AG04450 (cell line): ENCODE results near the gene CFAP119. TPM values are rescaled to one million over a fixed set of nuclear protein-coding genes. Genes with fewer than 3 reads are reported as not detected.

Source experiments
- CTCF ChIA-PET: fragments of 300-600, 350-600 bp; formaldehyde crosslinking; extraction: SDS; loops from one replicate; lab custom pipeline; 2022; ENCODE audit warnings: antibody characterized with exemption, inconsistent platforms; lab: Charles Lee
- POLR2A ChIA-PET: fragments of 350-600 bp; formaldehyde crosslinking; extraction: SDS; loops from one replicate; lab custom pipeline; 2021; ENCODE audit warnings: antibody characterized with exemption, inconsistent platforms; lab: Yijun Ruan, JAX
- DNase-seq: peaks from one replicate; pipeline ENCODE4 v3.0.0-alpha.2; 2011; ENCODE audit warnings: low read depth, low spot score
- H3K27ac ChIP-seq: one replicate; pipeline ENCODE4 v1.5.1; 2012; ENCODE audit warnings: low read depth, low read length, control low read depth
- H3K27me3 ChIP-seq: one replicate; pipeline ENCODE4 v1.6.0; 2012; ENCODE audit warnings: low read length; ENCODE audit not compliant: control insufficient read depth, insufficient read depth
- H3K4me3 ChIP-seq: 2 replicates; pipeline ENCODE4 v1.5.1; 2011; ENCODE audit warnings: mild to moderate bottlenecking, low read depth, low read length, control low read depth
- H3K9me3 ChIP-seq: 2 replicates; pipeline ENCODE4 v1.5.1; 2012; ENCODE audit warnings: low read length; ENCODE audit not compliant: control insufficient read depth, insufficient read depth
- CTCF ChIP-seq: IDR thresholded peaks from 2 replicates; pipeline ENCODE4 v1.5.1; 2011; ENCODE audit warnings: low read depth, low read length, control low read depth, inconsistent platforms
- polyA plus RNA-seq: library from polyadenylated mRNA; depleted of rRNA; stranded (reverse); fragments of >200 nt; gene quantifications from 2 replicates; pipeline ENCODE4 v1.2.3, GENCODE V29; 2011

CFAP119 gene
- polyA plus RNA-seq, 1 experiment = 3.1 TPM

- no peak overlapping the region for H3K4me3 ChIP-seq
- H3K27ac ChIP-seq = no peak overlapping the region
- H3K27me3 ChIP-seq = no peaks in the 10 kb centered on the region
- CTCF ChIA-PET = no interaction called here
- no peaks in the 10 kb centered on the region for H3K9me3 ChIP-seq
- no peak for DNase-seq
- POLR2A ChIA-PET = interaction anchor here (2.0 kb wide), 1 partner anchor 11 kb away, joined by 5 read pairs; the partner anchor contains the start of gene PHKG2
- TF ChIP-seq CTCF = no peak
Measured at GRCh38 chr16:30736995-30737793, 24.7 kb downstream of the CFAP119 start.

GRCh38 chr16:30731411-30731810, 30.5 kb downstream of the CFAP119 start:
- H3K27me3 ChIP-seq = no peaks in the 10 kb centered on the region
- no peak overlapping the region for H3K27ac ChIP-seq
- ChIA-PET CTCF (no interaction called here), POLR2A (no interaction called here)
- no peak for TF ChIP-seq CTCF
- H3K9me3 ChIP-seq = no peaks in the 10 kb centered on the region
- H3K4me3 ChIP-seq = no peak overlapping the region
- no peak for DNase-seq

GRCh38 chr16:30728899-30729672, 32.8 kb downstream of the CFAP119 start:
- CTCF ChIA-PET = interaction anchor here (1.1 kb wide), 1 partner anchor 11 kb away, joined by 4 read pairs; no protein-coding TSS in a partner anchor
- Histone ChIP-seq H3K27ac (no peak overlapping the region), H3K27me3 (no peaks in the 10 kb centered on the region), H3K4me3 (no peak overlapping the region), H3K9me3 (no peaks in the 10 kb centered on the region)
- POLR2A ChIA-PET = no interaction called here
- DNase-seq = no peak
- TF ChIP-seq CTCF = no peak

GRCh38 chr16:30728321-30728720, 33.5 kb downstream of the CFAP119 start:
- Histone ChIP-seq H3K27ac (no peak overlapping the region), H3K4me3 (no peak overlapping the region), H3K27me3 (no peaks in the 10 kb centered on the region), H3K9me3 (no peaks in the 10 kb centered on the region)
- no peak for DNase-seq
- ChIA-PET POLR2A (interaction anchor here (0.6 kb wide), 1 partner anchor 10 kb away, joined by 3 read pairs; no protein-coding TSS in a partner anchor), CTCF (interaction anchor here (1.5 to 1.6 kb wide), 2 partner anchors 15 to 86 kb away, joined by 3 read pairs; no protein-coding TSS in a partner anchor)
- TF ChIP-seq CTCF = no peak
